NCI-H748 treated with DMSO at 0.1 percent for 48 hours (cell line): Measurements from ENCODE around the gene VAMP8.
A peak's percentile ranks its signal among the peaks of the same experiment; 100 is the strongest.
"Not testable (repeated sequence)": the region's sequence is repeated elsewhere in the genome, so short reads cannot be mapped to it uniquely, and the experiment has no call there.

Experiments used
- DNase-seq: peaks from one replicate; lab custom pipeline; 2025; lab: John Stamatoyannopoulos, UW

The VAMP8 gene

GRCh38 chr2:85579266-85579935 is 2.0 kb downstream of the VAMP8 start:
- DNase-seq = no peak

GRCh38 chr2:85580206-85580605 is 2.8 kb downstream of the VAMP8 start:
- no peak for DNase-seq

GRCh38 chr2:85582492-85582891 is 5.1 kb downstream of the VAMP8 start:
- DNase-seq = no peak

GRCh38 chr2:85583667-85584353 is 6.4 kb downstream of the VAMP8 start:
- DNase-seq = no peak

GRCh38 chr2:85584354-85584856 is 7.0 kb downstream of the VAMP8 start, which contains the start of gene VAMP5:
Gene VAMP5, plus strand, starts transcription at chr2:85584431. Its CDS starts 60 bp downstream, at chr2:85584491.
- DNase-seq = no peak

- no peak for DNase-seq
These were observed 7.7 kb downstream of the VAMP8 start for GRCh38 chr2:85584857-85585780.

- DNase-seq = no peak
These were observed 8.4 kb downstream of the VAMP8 start for GRCh38 chr2:85585781-85586105.

DNA sequence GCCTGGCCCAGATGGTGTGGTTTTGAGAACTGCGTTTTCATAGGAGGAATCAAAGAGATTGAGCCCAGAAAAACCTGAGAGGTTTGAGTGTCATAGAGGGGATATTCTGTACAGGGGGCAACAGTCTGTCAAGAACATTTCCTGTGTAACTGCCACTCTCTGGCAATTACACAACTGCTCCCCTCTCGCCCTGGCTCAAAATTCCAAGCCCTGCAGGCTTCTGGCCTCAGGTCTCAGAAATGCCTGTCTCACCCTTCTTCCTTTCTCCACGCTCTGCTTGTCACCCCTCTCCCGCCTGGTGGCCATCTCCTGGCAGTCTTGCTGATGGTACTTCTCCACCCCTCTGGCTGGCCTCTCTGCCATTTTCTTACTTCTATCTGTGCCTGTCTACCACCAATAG is 10.8 kb downstream of the VAMP8 start:
- no peak for DNase-seq

DNA sequence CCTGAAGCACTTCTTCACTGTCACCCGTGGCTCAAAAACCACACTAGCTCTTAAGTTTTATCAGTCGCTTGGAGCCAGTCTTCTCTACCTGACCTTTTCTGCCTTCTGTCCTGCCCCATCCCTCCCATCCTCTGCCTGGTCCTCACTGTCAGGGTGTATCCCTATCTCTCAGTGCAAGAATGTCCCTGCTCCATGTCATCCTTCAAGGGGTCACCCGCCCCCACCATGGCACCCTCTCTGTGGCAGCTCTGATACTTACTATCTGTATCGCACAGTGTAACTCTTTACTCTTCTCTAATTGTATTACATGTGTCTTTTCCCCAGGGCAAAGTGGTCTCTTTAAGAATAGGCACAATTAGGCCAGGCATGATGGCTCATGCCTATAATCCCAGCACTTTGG is 11.3 kb downstream of the VAMP8 start:
- DNase-seq = no peak

- DNase-seq = no peak
These were observed 11.8 kb downstream of the VAMP8 start for GRCh38 chr2:85589181-85589580.

- DNase-seq = no peak
These were observed 12.8 kb downstream of the VAMP8 start for GRCh38 chr2:85589982-85590791.

DNA sequence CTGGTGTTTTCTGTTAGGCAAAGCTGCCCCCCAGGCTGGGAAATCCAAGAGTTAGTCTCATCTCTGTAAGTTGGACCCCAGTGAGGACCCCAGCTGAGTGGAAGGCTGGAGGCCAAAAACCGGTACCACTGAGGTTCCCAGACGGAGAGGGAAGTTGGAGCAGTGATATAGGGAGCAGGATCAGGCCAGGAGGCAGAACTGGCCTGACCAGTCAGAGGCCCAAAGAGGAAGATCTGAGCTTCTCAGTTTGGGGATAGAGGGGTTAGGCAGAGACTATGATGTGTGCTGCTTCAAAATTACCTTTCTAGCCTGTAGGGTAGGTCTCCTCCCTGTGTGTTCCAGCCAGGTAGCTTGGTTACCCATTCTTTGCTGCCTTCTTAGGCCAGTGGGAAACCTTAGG is 13.6 kb downstream of the VAMP8 start:
- DNase-seq = no peak

DNA sequence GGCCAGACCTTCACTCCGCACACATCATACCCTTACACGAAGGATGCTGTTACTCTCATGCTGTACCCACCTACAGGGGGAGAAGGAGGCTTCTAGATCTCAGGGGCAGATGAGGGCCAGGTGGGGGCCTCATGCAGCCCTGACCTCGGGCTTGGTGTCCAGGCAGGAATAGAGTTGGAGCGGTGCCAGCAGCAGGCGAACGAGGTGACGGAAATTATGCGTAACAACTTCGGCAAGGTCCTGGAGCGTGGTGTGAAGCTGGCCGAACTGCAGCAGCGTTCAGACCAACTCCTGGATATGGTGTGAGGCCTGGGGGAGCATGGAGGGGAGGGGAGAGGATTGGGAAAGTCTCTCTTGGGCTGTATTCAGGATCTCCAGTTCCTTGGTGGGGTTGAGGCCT is 14.2 kb downstream of the VAMP8 start:
- no peak for DNase-seq

GRCh38 chr2:85592299-85592698 is 14.9 kb downstream of the VAMP8 start:
- not testable (repeated sequence) for DNase-seq

DNA sequence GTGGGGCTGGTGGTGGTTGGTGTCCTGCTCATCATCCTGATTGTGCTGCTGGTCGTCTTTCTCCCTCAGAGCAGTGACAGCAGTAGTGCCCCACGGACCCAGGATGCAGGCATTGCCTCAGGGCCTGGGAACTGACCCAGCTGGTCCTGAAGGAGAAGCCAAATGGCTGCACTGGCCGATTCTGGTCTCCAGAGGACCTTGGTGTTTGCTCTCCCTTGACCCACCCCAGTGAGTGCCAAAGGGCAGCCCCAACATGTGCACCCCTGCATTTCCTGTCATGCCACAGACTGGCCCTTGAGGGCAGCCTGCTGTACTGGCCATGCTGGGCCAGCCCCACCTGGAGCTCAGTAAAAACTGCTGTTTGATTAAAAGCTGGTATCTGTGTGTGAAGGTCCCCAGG is 15.6 kb downstream of the VAMP8 start:
- DNase-seq = no peak

GRCh38 chr2:85594715-85595300 is 17.4 kb downstream of the VAMP8 start:
- DNase-seq = no peak

GRCh38 chr2:85595301-85596025 is 18.1 kb downstream of the VAMP8 start, which contains the start of gene RNF181:
Gene RNF181, plus strand, starts transcription at chr2:85595745. Its CDS starts 19 bp downstream, at chr2:85595764.
- peak; percentile 92 for DNase-seq

DNA sequence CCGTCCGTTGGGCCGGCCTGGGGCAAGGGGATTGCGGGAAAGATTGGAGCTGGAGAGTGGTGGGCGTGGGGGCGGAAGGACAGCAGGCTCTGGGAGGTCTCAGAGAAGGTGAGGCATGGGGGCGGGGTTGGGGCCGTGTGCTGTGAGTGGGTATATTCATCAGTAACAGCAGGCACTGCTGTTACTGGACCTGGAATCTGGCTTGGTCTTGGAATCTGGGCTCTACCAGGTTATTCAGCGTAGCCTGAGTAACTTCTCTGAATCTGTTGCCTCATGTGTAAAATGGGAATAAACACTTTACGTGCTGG is 18.6 kb downstream of the VAMP8 start:
- DNase-seq = no peak

DNA sequence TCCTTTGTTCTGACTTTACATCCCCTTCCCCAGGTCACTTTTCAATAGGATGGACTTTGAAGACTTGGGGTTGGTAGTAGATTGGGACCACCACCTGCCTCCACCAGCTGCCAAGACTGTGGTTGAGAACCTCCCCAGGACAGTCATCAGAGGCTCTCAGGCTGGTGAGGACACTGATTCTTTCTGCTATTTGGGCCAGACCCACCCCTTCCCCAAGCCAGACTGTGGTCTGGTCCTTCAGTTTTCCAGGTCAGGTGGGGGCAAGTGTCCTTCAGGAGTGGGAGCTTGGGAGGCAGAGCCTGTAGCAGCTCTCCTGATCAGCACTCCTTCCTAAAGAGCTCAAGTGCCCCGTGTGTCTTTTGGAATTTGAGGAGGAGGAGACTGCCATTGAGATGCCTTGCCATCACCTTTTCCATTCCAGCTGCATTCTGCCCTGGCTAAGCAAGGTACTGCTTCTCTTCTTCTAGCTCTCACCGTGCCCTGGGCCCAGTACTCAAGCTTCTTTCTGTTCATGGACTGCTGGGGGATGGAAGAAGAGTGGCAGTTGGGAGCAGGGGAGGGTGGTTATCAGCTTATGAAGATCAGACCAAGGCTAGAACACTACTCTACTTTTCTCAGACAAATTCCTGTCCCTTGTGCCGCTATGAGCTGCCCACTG is 19.2 kb downstream of the VAMP8 start:
- no peak for DNase-seq

GRCh38 chr2:85597241-85597640 is 19.9 kb downstream of the VAMP8 start:
- no peak for DNase-seq
